ENCODE data around the gene ANKRD62. TPM values are rescaled to one million over a fixed set of nuclear protein-coding genes. Genes with fewer than 3 reads are reported as not detected.
A peak's percentile ranks its signal among the peaks of the same experiment; 100 is the strongest.
"Not testable (repeated sequence)": the region's sequence is repeated elsewhere in the genome, so short reads cannot be mapped to it uniquely, and the experiment has no call there.

The ANKRD62 gene
- total RNA-seq, 1 donor: not detected

- DNase-seq (ENCODE audit: low read depth in 2 of 3, low spot score in 2 of 3): no peak
Observed at GRCh38 chr18:12065397-12065796, 28.2 kb upstream of the ANKRD62 start.

GRCh38 chr18:12066910-12067511, 26.6 kb upstream of the ANKRD62 start:
- no peak for DNase-seq (ENCODE audit: low read depth in 2 of 3, low spot score in 2 of 3)

GRCh38 chr18:12067671-12068070, 26.0 kb upstream of the ANKRD62 start:
- DNase-seq (ENCODE audit: low read depth in 2 of 3, low spot score in 2 of 3): no peak

- not testable (repeated sequence) for DNase-seq (ENCODE audit: low read depth in 2 of 3, low spot score in 2 of 3)
Observed at GRCh38 chr18:12068316-12068949, 25.2 kb upstream of the ANKRD62 start.

GRCh38 chr18:12068950-12069320, 24.7 kb upstream of the ANKRD62 start:
- no peak for DNase-seq (ENCODE audit: low read depth in 2 of 3, low spot score in 2 of 3)

GRCh38 chr18:12071066-12071465, 22.6 kb upstream of the ANKRD62 start:
- not testable (repeated sequence) for DNase-seq (ENCODE audit: low read depth in 2 of 3, low spot score in 2 of 3)

- DNase-seq (ENCODE audit: low read depth in 2 of 3, low spot score in 2 of 3): no peak
Observed at GRCh38 chr18:12072996-12073395, 20.6 kb upstream of the ANKRD62 start.

GRCh38 chr18:12074736-12075135, 18.9 kb upstream of the ANKRD62 start:
- DNase-seq (ENCODE audit: low read depth in 2 of 3, low spot score in 2 of 3): no peak

GRCh38 chr18:12076424-12077140, 17.1 kb upstream of the ANKRD62 start:
- peak in 1 of 3 donors; percentile 13 for DNase-seq (ENCODE audit: low read depth in 2 of 3, low spot score in 2 of 3)

GRCh38 chr18:12077994-12078393, 15.6 kb upstream of the ANKRD62 start:
- not testable (repeated sequence) for DNase-seq (ENCODE audit: low read depth in 2 of 3, low spot score in 2 of 3)

GRCh38 chr18:12079491-12080237, 14.0 kb upstream of the ANKRD62 start:
- DNase-seq (ENCODE audit: low read depth in 2 of 3, low spot score in 2 of 3): no peak

- DNase-seq (ENCODE audit: low read depth in 2 of 3, low spot score in 2 of 3): no peak
Observed at GRCh38 chr18:12085136-12085535, 8.5 kb upstream of the ANKRD62 start.

GRCh38 chr18:12085786-12086185, 7.9 kb upstream of the ANKRD62 start:
- DNase-seq (ENCODE audit: low read depth in 2 of 3, low spot score in 2 of 3): no peak

GRCh38 chr18:12086249-12086648, 7.4 kb upstream of the ANKRD62 start:
- no peak for DNase-seq (ENCODE audit: low read depth in 2 of 3, low spot score in 2 of 3)

- DNase-seq (ENCODE audit: low read depth in 2 of 3, low spot score in 2 of 3): no peak
Observed at GRCh38 chr18:12086677-12087470, 6.8 kb upstream of the ANKRD62 start.

- no peak for DNase-seq (ENCODE audit: low read depth in 2 of 3, low spot score in 2 of 3)
Observed at GRCh38 chr18:12087471-12088025, 6.1 kb upstream of the ANKRD62 start.

GRCh38 chr18:12088096-12088495, 5.5 kb upstream of the ANKRD62 start:
- no peak for DNase-seq (ENCODE audit: low read depth in 2 of 3, low spot score in 2 of 3)

- no peak for DNase-seq (ENCODE audit: low read depth in 2 of 3, low spot score in 2 of 3)
Observed at GRCh38 chr18:12088731-12089375, 4.8 kb upstream of the ANKRD62 start.

GRCh38 chr18:12091538-12092141, 2.0 kb upstream of the ANKRD62 start:
- no peak for DNase-seq (ENCODE audit: low read depth in 2 of 3, low spot score in 2 of 3)
